ENCODE results near the gene GP9. TPM values are rescaled to one million over a fixed set of nuclear protein-coding genes. Genes with fewer than 3 reads are reported as not detected.
"Not testable (repeated sequence)": the region's sequence is repeated elsewhere in the genome, so short reads cannot be mapped to it uniquely, and the experiment has no call there.

GP9 gene
- total RNA-seq, 1 experiment from 2014 or later: not detected

DNA sequence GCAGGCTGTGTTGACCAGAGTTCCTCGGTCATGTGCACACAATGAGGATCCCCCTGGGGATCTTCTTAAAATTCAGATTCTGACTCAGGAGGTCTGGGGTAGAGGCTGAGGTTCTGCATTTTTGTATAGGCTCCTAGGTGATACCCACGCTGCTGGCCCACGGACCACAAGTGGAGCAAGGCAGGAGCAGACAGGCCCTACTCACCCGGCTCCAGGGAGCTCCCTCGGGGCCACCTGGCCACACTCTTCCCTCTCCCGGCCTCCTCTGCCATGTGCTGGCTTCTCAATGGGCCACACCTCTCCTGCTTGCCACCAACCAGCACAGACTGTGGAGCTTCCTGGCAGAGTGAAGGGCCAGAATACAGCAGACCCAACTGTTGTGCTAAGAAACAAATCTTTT lies 23.9 kb downstream of the GP9 start:
- H3K4me2 ChIP-seq (ENCODE audit: low read depth, low read length, poor library complexity, severe bottlenecking): no peak overlapping the region
- no peaks in the 10 kb centered on the region for H3K36me3 ChIP-seq (ENCODE audit: insufficient read depth, low read length)
- H3K9me3 ChIP-seq (ENCODE audit: low read length): no peaks in the 10 kb centered on the region
- H3K79me2 ChIP-seq (ENCODE audit: low read length): no peaks in the 10 kb centered on the region
- no peaks in the 10 kb centered on the region for H4K20me1 ChIP-seq (ENCODE audit: insufficient read depth, low read depth, low read length)
- no peak overlapping the region for H3K9ac ChIP-seq (ENCODE audit: low read length)
- H3K27ac ChIP-seq (ENCODE audit: low read length): no peak overlapping the region
- H3K9me2 ChIP-seq (replicated peaks; ENCODE audit: insufficient read depth, low read length): no peaks in the 10 kb centered on the region
- no peak overlapping the region for H2AFZ ChIP-seq (ENCODE audit: low read length)
- H3K27me3 ChIP-seq (ENCODE audit: low read length): no peaks in the 10 kb centered on the region
- no peak for DNase-seq
- H3K4me3 ChIP-seq (ENCODE audit: low read length): no peak overlapping the region
- no peaks in the 10 kb centered on the region for H3K4me1 ChIP-seq (ENCODE audit: low read length)

DNA sequence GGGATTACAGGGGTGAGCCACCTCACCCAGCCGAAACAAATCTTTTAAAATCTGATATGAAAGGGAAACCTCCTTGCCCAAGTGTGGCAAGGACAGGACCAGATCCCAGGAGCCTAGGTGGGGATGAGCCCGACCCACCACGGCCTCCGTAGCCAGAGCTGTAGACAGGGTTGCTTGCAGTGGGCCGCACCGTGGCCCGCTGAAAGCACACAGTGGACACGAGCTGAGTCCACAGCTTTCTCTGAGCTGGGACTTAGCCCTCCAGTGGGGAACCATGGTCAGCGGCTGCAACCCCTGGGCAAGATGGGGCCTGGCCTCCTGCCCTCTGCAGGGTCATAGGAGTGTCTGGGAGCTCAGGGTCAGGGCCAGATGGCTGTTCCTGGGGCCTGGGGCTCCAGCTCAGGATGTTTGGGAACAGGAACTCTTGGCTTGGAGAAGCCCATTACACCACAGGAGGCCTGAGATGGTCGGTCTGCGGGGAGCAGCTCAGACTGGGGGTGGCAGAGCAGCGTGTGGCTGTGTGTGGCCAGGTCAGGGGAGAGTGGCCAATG lies 24.7 kb downstream of the GP9 start:
- Histone ChIP-seq H3K27me3 (ENCODE audit: low read length) (no peaks in the 10 kb centered on the region), H3K4me2 (ENCODE audit: low read depth, low read length, poor library complexity, severe bottlenecking) (no peak overlapping the region), H3K27ac (ENCODE audit: low read length) (no peak overlapping the region), H3K79me2 (ENCODE audit: low read length) (no peaks in the 10 kb centered on the region), H3K4me1 (ENCODE audit: low read length) (no peaks in the 10 kb centered on the region), H2AFZ (ENCODE audit: low read length) (no peak overlapping the region), H3K36me3 (ENCODE audit: insufficient read depth, low read length) (no peaks in the 10 kb centered on the region), H3K9me3 (ENCODE audit: low read length) (no peaks in the 10 kb centered on the region), H3K9me2 (replicated peaks; ENCODE audit: insufficient read depth, low read length) (no peaks in the 10 kb centered on the region), H4K20me1 (ENCODE audit: insufficient read depth, low read depth, low read length) (no peaks in the 10 kb centered on the region), H3K9ac (ENCODE audit: low read length) (no peak overlapping the region), H3K4me3 (ENCODE audit: low read length) (no peak overlapping the region)
- no peak for DNase-seq

DNA sequence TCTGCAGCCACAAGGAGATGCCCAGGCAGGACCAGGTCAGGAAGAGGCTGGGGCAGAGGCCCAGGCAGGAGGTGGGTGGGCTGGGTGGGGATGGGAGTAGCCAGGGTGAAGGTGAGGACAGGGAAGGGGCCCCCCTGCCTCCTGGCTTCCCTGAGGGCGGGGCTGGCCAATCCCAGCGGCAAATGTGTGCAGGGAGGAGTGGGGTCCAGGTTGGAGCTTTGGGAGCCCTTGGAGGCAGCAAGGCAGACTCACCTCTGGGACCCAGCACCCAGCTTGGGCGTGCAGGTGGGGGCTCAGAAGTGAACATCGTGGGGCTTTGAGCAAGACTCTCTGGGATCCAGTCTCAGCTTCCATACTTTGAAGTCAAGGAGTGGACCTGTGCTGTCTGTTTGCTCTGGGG lies 25.2 kb downstream of the GP9 start:
- Histone ChIP-seq H3K36me3 (ENCODE audit: insufficient read depth, low read length) (no peaks in the 10 kb centered on the region), H3K4me2 (ENCODE audit: low read depth, low read length, poor library complexity, severe bottlenecking) (no peak overlapping the region), H3K4me3 (ENCODE audit: low read length) (no peak overlapping the region), H2AFZ (ENCODE audit: low read length) (no peak overlapping the region), H3K9me2 (replicated peaks; ENCODE audit: insufficient read depth, low read length) (no peaks in the 10 kb centered on the region), H4K20me1 (ENCODE audit: insufficient read depth, low read depth, low read length) (no peaks in the 10 kb centered on the region), H3K4me1 (ENCODE audit: low read length) (no peaks in the 10 kb centered on the region), H3K9ac (ENCODE audit: low read length) (no peak overlapping the region), H3K79me2 (ENCODE audit: low read length) (no peaks in the 10 kb centered on the region), H3K27me3 (ENCODE audit: low read length) (no peaks in the 10 kb centered on the region), H3K27ac (ENCODE audit: low read length) (no peak overlapping the region), H3K9me3 (ENCODE audit: low read length) (no peaks in the 10 kb centered on the region)
- DNase-seq: no peak

GRCh38 chr3:129087138-129087702 lies 26.6 kb downstream of the GP9 start:
- Histone ChIP-seq H3K4me3 (ENCODE audit: low read length) (no peak overlapping the region), H3K27me3 (ENCODE audit: low read length) (no peaks in the 10 kb centered on the region), H3K9me2 (replicated peaks; ENCODE audit: insufficient read depth, low read length) (no peaks in the 10 kb centered on the region), H3K79me2 (ENCODE audit: low read length) (no peaks in the 10 kb centered on the region), H3K9me3 (ENCODE audit: low read length) (no peaks in the 10 kb centered on the region), H3K4me2 (ENCODE audit: low read depth, low read length, poor library complexity, severe bottlenecking) (no peak overlapping the region), H3K4me1 (ENCODE audit: low read length) (no peaks in the 10 kb centered on the region), H4K20me1 (ENCODE audit: insufficient read depth, low read depth, low read length) (no peaks in the 10 kb centered on the region), H3K36me3 (ENCODE audit: insufficient read depth, low read length) (no peaks in the 10 kb centered on the region), H3K27ac (ENCODE audit: low read length) (no peak overlapping the region), H3K9ac (ENCODE audit: low read length) (no peak overlapping the region), H2AFZ (ENCODE audit: low read length) (no peak overlapping the region)
- DNase-seq: no peak

DNA sequence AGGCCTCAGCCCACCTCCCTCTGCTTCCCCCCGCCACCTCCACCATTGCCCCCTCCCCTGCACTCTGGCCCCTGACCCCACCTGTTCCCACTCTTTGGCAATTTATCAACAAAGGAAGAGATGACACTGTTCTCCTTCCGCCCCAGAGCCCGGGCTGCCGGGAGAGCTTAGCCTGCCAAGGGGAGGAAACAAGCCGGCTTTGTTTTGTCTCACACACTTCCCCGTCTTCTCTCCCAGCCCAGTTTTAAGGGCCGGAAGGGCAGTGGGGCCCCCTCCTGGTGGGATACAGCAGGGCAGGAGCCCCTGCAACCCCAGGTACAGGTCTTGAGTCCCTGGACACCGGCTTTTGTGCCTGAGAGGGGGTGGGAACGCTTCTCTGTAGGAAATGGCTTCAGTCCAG lies 27.3 kb downstream of the GP9 start:
- H3K9me3 ChIP-seq (ENCODE audit: low read length); H4K20me1 ChIP-seq (ENCODE audit: insufficient read depth, low read depth, low read length); H3K79me2 ChIP-seq (ENCODE audit: low read length); DNase-seq; H3K27ac ChIP-seq (ENCODE audit: low read length); H2AFZ ChIP-seq (ENCODE audit: low read length); H3K4me3 ChIP-seq (ENCODE audit: low read length); H3K36me3 ChIP-seq (ENCODE audit: insufficient read depth, low read length); H3K4me2 ChIP-seq (ENCODE audit: low read depth, low read length, poor library complexity, severe bottlenecking); H3K9me2 ChIP-seq (replicated peaks; ENCODE audit: insufficient read depth, low read length); H3K9ac ChIP-seq (ENCODE audit: low read length); H3K4me1 ChIP-seq (ENCODE audit: low read length); H3K27me3 ChIP-seq (ENCODE audit: low read length): not testable (repeated sequence)

GRCh38 chr3:129088312-129088711 lies 27.7 kb downstream of the GP9 start:
- H2AFZ ChIP-seq (ENCODE audit: low read length); H3K4me2 ChIP-seq (ENCODE audit: low read depth, low read length, poor library complexity, severe bottlenecking); H3K9me3 ChIP-seq (ENCODE audit: low read length); H3K9me2 ChIP-seq (replicated peaks; ENCODE audit: insufficient read depth, low read length); H3K4me1 ChIP-seq (ENCODE audit: low read length); H3K79me2 ChIP-seq (ENCODE audit: low read length); H3K27me3 ChIP-seq (ENCODE audit: low read length); H3K36me3 ChIP-seq (ENCODE audit: insufficient read depth, low read length); H4K20me1 ChIP-seq (ENCODE audit: insufficient read depth, low read depth, low read length); H3K4me3 ChIP-seq (ENCODE audit: low read length); DNase-seq; H3K9ac ChIP-seq (ENCODE audit: low read length); H3K27ac ChIP-seq (ENCODE audit: low read length): not testable (repeated sequence)

GRCh38 chr3:129095285-129095684 lies 34.7 kb downstream of the GP9 start:
- Histone ChIP-seq H4K20me1 (ENCODE audit: insufficient read depth, low read depth, low read length) (no peaks in the 10 kb centered on the region), H3K27ac (ENCODE audit: low read length) (no peak overlapping the region), H3K4me2 (ENCODE audit: low read depth, low read length, poor library complexity, severe bottlenecking) (no peak overlapping the region), H3K4me3 (ENCODE audit: low read length) (no peak overlapping the region), H3K27me3 (ENCODE audit: low read length) (no peaks in the 10 kb centered on the region), H3K9ac (ENCODE audit: low read length) (no peak overlapping the region), H3K79me2 (ENCODE audit: low read length) (no peaks in the 10 kb centered on the region), H2AFZ (ENCODE audit: low read length) (no peak overlapping the region), H3K4me1 (ENCODE audit: low read length) (no peaks in the 10 kb centered on the region), H3K9me2 (replicated peaks; ENCODE audit: insufficient read depth, low read length) (no peaks in the 10 kb centered on the region), H3K9me3 (ENCODE audit: low read length) (no peaks in the 10 kb centered on the region), H3K36me3 (ENCODE audit: insufficient read depth, low read length) (no peaks in the 10 kb centered on the region)
- DNase-seq: no peak

GRCh38 chr3:129100274-129100673 lies 39.7 kb downstream of the GP9 start:
- Histone ChIP-seq H2AFZ (ENCODE audit: low read length) (no peak overlapping the region), H3K9me3 (ENCODE audit: low read length) (no peaks in the 10 kb centered on the region), H3K36me3 (ENCODE audit: insufficient read depth, low read length) (no peaks in the 10 kb centered on the region), H3K4me2 (ENCODE audit: low read depth, low read length, poor library complexity, severe bottlenecking) (no peak overlapping the region), H3K9me2 (replicated peaks; ENCODE audit: insufficient read depth, low read length) (no peaks in the 10 kb centered on the region), H3K4me1 (ENCODE audit: low read length) (no peaks in the 10 kb centered on the region), H4K20me1 (ENCODE audit: insufficient read depth, low read depth, low read length) (no peaks in the 10 kb centered on the region), H3K27ac (ENCODE audit: low read length) (no peak overlapping the region), H3K79me2 (ENCODE audit: low read length) (no peaks in the 10 kb centered on the region), H3K27me3 (ENCODE audit: low read length) (no peaks in the 10 kb centered on the region), H3K4me3 (ENCODE audit: low read length) (no peak overlapping the region), H3K9ac (ENCODE audit: low read length) (no peak overlapping the region)
- DNase-seq: no peak

Measured in Karpas-422 (cell line).